T-helper 22 cell (primary cell): ENCODE results near the gene CABS1.

Experiments used
- DNase-seq: peaks from one replicate; pipeline ENCODE4 v3.0.0-alpha.2; 2020; ENCODE audit warnings: low read depth

CABS1 gene

GRCh38 chr4:70382691-70383181 is 48.0 kb downstream of the CABS1 start, which contains the start of gene SMR3B:
TSS of gene SMR3B (plus strand) at chr4:70383131. CDS start at chr4:70384511, 1,380 bp downstream.
- DNase-seq: no peak
